NCI-H524 (cell line): Measurements from ENCODE around the gene COPB1.

Source experiments
- DNase-seq, 2 experiments: peaks; one replicate each; lab custom pipeline; 2025; lab: John Stamatoyannopoulos, UW

Gene COPB1

GRCh38 chr11:14518820-14519219 is 19.2 kb upstream of the COPB1 start:
- no peak for DNase-seq

- no peak for DNase-seq
These were observed 14.2 kb upstream of the COPB1 start for GRCh38 chr11:14513800-14514199.

- no peak for DNase-seq
These were observed 6.9 kb upstream of the COPB1 start for GRCh38 chr11:14506532-14506931.

GRCh38 chr11:14503023-14503422 is 3.4 kb upstream of the COPB1 start:
- no peak for DNase-seq

- no peak for DNase-seq
These were observed 2.4 kb upstream of the COPB1 start for GRCh38 chr11:14502039-14502438.

GRCh38 chr11:14500181-14500651 is 605 bp upstream of the COPB1 start:
- peak in 1 of 2 experiments; percentile 14 for DNase-seq

GRCh38 chr11:14499178-14499559 is 442 bp downstream of the COPB1 start:
- no peak for DNase-seq

GRCh38 chr11:14480716-14481115 is 18.9 kb downstream of the COPB1 start:
- no peak for DNase-seq

GRCh38 chr11:14471127-14471526 is 28.5 kb downstream of the COPB1 start:
- no peak for DNase-seq

- no peak for DNase-seq
These were observed 36.0 kb downstream of the COPB1 start for GRCh38 chr11:14463623-14464022.

- no peak for DNase-seq
These were observed 39.5 kb downstream of the COPB1 start for GRCh38 chr11:14460147-14460546.

GRCh38 chr11:14458377-14458776 is 41.2 kb downstream of the COPB1 start:
- DNase-seq, result no peak

- no peak for DNase-seq
These were observed 43.8 kb downstream of the COPB1 start for GRCh38 chr11:14455648-14456430.

- DNase-seq, result no peak
These were observed 44.6 kb downstream of the COPB1 start for GRCh38 chr11:14454861-14455632.

GRCh38 chr11:14451825-14452224 is 47.8 kb downstream of the COPB1 start:
- DNase-seq, result no peak

GRCh38 chr11:14449302-14449714 is 50.3 kb downstream of the COPB1 start:
- DNase-seq, result no peak

GRCh38 chr11:14448240-14448639 is 51.4 kb downstream of the COPB1 start:
- DNase-seq, result no peak

- no peak for DNase-seq
These were observed 52.9 kb downstream of the COPB1 start for GRCh38 chr11:14446701-14447169.

- DNase-seq, result no peak
These were observed 53.8 kb downstream of the COPB1 start for GRCh38 chr11:14445542-14446530.

GRCh38 chr11:14444441-14445189 is 55.0 kb downstream of the COPB1 start:
- DNase-seq, result no peak

GRCh38 chr11:14443638-14444037 is 56.0 kb downstream of the COPB1 start:
- DNase-seq, result no peak
